HepG2 (cell line): ENCODE measurements around the gene TMC2. TPM values are rescaled to one million over a fixed set of nuclear protein-coding genes. Genes with fewer than 3 reads are reported as not detected.

Source experiments
- ATAC-seq: fragments of 200-7000 bp; cut with Tn5 transposase; 3 replicates; pipeline ENCODE4 v1.9.1; 2020; ENCODE audit warnings: mild to moderate bottlenecking, moderate library complexity
- BruUV-seq: library from RNA; stranded (reverse); fragments of 400-500 nt; replicated peaks from 2 replicates; lab custom pipeline; 2021; lab: Mats Ljungman, UMichigan
- CTCF ChIA-PET: fragments of 300-600 bp; formaldehyde crosslinking; extraction: SDS; loops from one replicate; lab custom pipeline; 2021; ENCODE audit warnings: low total read pairs, inconsistent platforms, low intra/inter-chr PET ratio; lab: Yijun Ruan, JAX
- POLR2A ChIA-PET: fragments of 350-600 bp; sonication (Branson Sonifier 250); formaldehyde crosslinking; loops from one replicate; lab custom pipeline; 2020; ENCODE audit warnings: antibody characterized with exemption, inconsistent platforms; lab: Yijun Ruan, JAX
- DNase-seq: peaks from one replicate; pipeline ENCODE4 v3.0.0-alpha.2; 2015; ENCODE audit warnings: low spot score
- FAIRE-seq: peaks from 3 replicates; lab custom pipeline; 2011; peaks lifted over from hg19 to GRCh38; lab: Jason Lieb, UNC
- H2AFZ ChIP-seq: one replicate; pipeline ENCODE4 v1.6.1; 2011; ENCODE audit warnings: low read length, inconsistent platforms
- H3K27ac ChIP-seq: fragments of 300-600 bp; 3 replicates; pipeline ENCODE4 v1.8.0; 2011; ENCODE audit warnings: mixed run types, mild to moderate bottlenecking, mixed read lengths, low read length, inconsistent platforms; ENCODE audit not compliant: insufficient read depth; ENCODE audit errors: extremely low read length
- H3K27me3 ChIP-seq, 2 experiments: fragments of 200-600 bp in 1 of 2; 2 replicates in 1 of 2; 3 replicates in 1 of 2; pipeline versions ENCODE4 v1.6.0 to v1.8.0; 2011; ENCODE audit warnings: low read length in 2 of 2, mild to moderate bottlenecking in 2 of 2, moderate library complexity in 2 of 2, inconsistent platforms in 1 of 2; ENCODE audit not compliant: insufficient read depth in 2 of 2, control insufficient read depth in 1 of 2
- H3K36me3 ChIP-seq, 2 experiments: fragments of 200-600 bp in 1 of 2; replicated peaks in 1 of 2; 2 replicates in 1 of 2; 3 replicates in 1 of 2; pipeline versions ENCODE4 v1.5.1 to v1.8.0; 2011; ENCODE audit warnings: low read length in 2 of 2, inconsistent platforms in 1 of 2; ENCODE audit not compliant: insufficient read depth in 2 of 2, control insufficient read depth in 1 of 2
- H3K4me1 ChIP-seq: 2 replicates; pipeline ENCODE4 v1.5.1; 2012; ENCODE audit warnings: low read length, inconsistent platforms; ENCODE audit not compliant: insufficient read depth
- H3K4me2 ChIP-seq: 2 replicates; pipeline ENCODE4 v1.6.0; 2011; ENCODE audit warnings: low read depth, low read length, inconsistent platforms
- H3K4me3 ChIP-seq, 3 experiments: fragments of 200-600 bp in 1 of 3; sonication (generic), shearing (Covaris generic) in 1 of 3; replicated peaks in 1 of 3; 2 replicates each; pipeline ENCODE4 v1.5.1; 2011 to 2016; ENCODE audit warnings: low read length in 3 of 3, inconsistent platforms in 2 of 3, low read depth in 2 of 3, mild to moderate bottlenecking in 2 of 3, control low read depth in 1 of 3, mixed read lengths in 1 of 3; ENCODE audit not compliant: insufficient read depth in 1 of 3
- H3K79me2 ChIP-seq: one replicate; pipeline ENCODE4 v1.6.1; 2011; ENCODE audit warnings: low read length, inconsistent platforms; ENCODE audit not compliant: insufficient read depth
- H3K9ac ChIP-seq: 2 replicates; pipeline ENCODE4 v1.6.0; 2011; ENCODE audit warnings: mild to moderate bottlenecking, low read depth, low read length, inconsistent platforms; ENCODE audit not compliant: insufficient read depth
- H3K9me3 ChIP-seq: 2 replicates; pipeline ENCODE4 v1.5.1; 2012; ENCODE audit warnings: mild to moderate bottlenecking, low read length
- H4K20me1 ChIP-seq: 2 replicates; pipeline ENCODE4 v1.6.0; 2011; ENCODE audit warnings: inconsistent platforms, mild to moderate bottlenecking, low read length, moderate library complexity; ENCODE audit not compliant: insufficient read depth
- BHLHE40 ChIP-seq: IDR thresholded peaks from 2 replicates; pipeline ENCODE4 v1.6.1; 2011; ENCODE audit warnings: low read length, improper control_type of control experiment
- PCBP1 ChIP-seq: fragments of 200-400 bp; formaldehyde crosslinking; IDR thresholded peaks from 2 replicates; pipeline ENCODE4 v1.6.1; 2017; ENCODE audit warnings: mild to moderate bottlenecking, low read depth, low read length, borderline replicate concordance
- XRCC5 ChIP-seq: fragments of 200-400 bp; formaldehyde crosslinking; optimal IDR thresholded peaks from 2 replicates; pipeline ENCODE3; 2017; ENCODE audit warnings: mild to moderate bottlenecking, low read length
- ZGPAT ChIP-seq: IDR thresholded peaks from 2 replicates; pipeline ENCODE4 v1.6.1; 2016; ENCODE audit warnings: mild to moderate bottlenecking
- ZNF431 ChIP-seq: sonication (generic); formaldehyde crosslinking; IDR thresholded peaks from 2 replicates; pipeline ENCODE4 v1.9.0; 2022; ENCODE audit warnings: missing genetic modification reagents, low read depth, mild to moderate bottlenecking, borderline replicate concordance
- ZNF792 ChIP-seq: IDR thresholded peaks from 2 replicates; pipeline ENCODE4 v1.6.1; 2016
- ZNF816 ChIP-seq: sonication (generic); formaldehyde crosslinking; IDR thresholded peaks from 2 replicates; pipeline ENCODE4 v1.8.0; 2022; ENCODE audit warnings: missing genetic modification reagents, mild to moderate bottlenecking, borderline replicate concordance
- WGBS: methylation state at CpG from one replicate; pipeline ENCODE4 v1.1.6; 2017; ENCODE audit warnings: low lambda C conversion rate; 5-methylcytosine and 5-hydroxymethylcytosine counted together
- in situ Hi-C: cut with HindIII; loops from 2 replicates; pipeline ENCODE4 v1.10.0; 2017; ENCODE audit warnings: low pct_unique_long_range_greater_than_20kb; ENCODE audit not compliant: extremely low pct_ligation_motif_present
- intact Hi-C: fragments of 100-400 bp; cut with micrococcal nuclease; formaldehyde crosslinking; loops from one replicate; pipeline ENCODE4 v1.10.0; 2022; ENCODE audit not compliant: unreplicated experiment
- polyA plus RNA-seq, 8 experiments: library from polyadenylated mRNA; depleted of rRNA in 3 of 8; stranded (reverse) in 7 of 8; unstranded in 1 of 8; fragments of >200 nt; fragmentation: Illumina TruSeq in 4 of 8; extraction: Trizol in 4 of 8; gene quantifications; 2 replicates each; pipeline versions ENCODE4 v1.2.1 to v1.2.3, GENCODE V29; 2011 to 2016; ENCODE audit warnings: low read depth in 4 of 8, missing spikeins in 1 of 8, mixed read lengths in 1 of 8; ENCODE audit not compliant: insufficient read depth in 1 of 8
- total RNA-seq, 5 experiments: library from RNA; depleted of rRNA; stranded (reverse); fragments of >200 nt; fragmentation: Illumina TruSeq; extraction: Trizol; gene quantifications; 2 replicates each; pipeline ENCODE4 v1.2.3, GENCODE V29; 2016; ENCODE audit warnings: low read depth in 1 of 5
- TF ChIP-seq, protein P1 (sequence below): sonication (generic); formaldehyde crosslinking; IDR thresholded peaks from 2 replicates; pipeline ENCODE4 v1.8.0; 2022; ENCODE audit warnings: mild to moderate bottlenecking, missing genetic modification reagents
- TF ChIP-seq, protein P2 (sequence below): sonication (generic); formaldehyde crosslinking; IDR thresholded peaks from 2 replicates; pipeline ENCODE4 v1.4.0; 2020; ENCODE audit warnings: mild to moderate bottlenecking, missing genetic modification reagents, borderline replicate concordance
- TF ChIP-seq, protein P3 (sequence below): sonication (generic); IDR thresholded peaks from 2 replicates; pipeline ENCODE4 v1.6.1; 2016; ENCODE audit warnings: low read depth, borderline replicate concordance
- TF ChIP-seq, protein P4 (sequence below): sonication (generic); formaldehyde crosslinking; IDR thresholded peaks from 2 replicates; pipeline ENCODE4 v1.4.0; 2020; ENCODE audit warnings: missing genetic modification reagents

The TMC2 gene
- total and polyA plus RNA-seq, 2 of the 13 experiments (the other 11 are each of a cell fraction or from before 2014, with no cell fraction given), result not detected

- intact Hi-C loops (no loop called here), in situ Hi-C loops (no loop called here)
- no peak overlapping the region for H2AFZ ChIP-seq
- H3K4me2 ChIP-seq, result no peak overlapping the region
- POLR2A ChIA-PET, result interaction anchor here (1.5 kb wide), 1 partner anchor 48 kb away, joined by 3 read pairs; the partner anchor contains the start of gene NOP56
- H4K20me1 ChIP-seq, result no peaks in the 10 kb centered on the region
- no peak for DNase-seq
- CTCF ChIA-PET, result no interaction called here
- H3K27me3 ChIP-seq, result no peaks in the 10 kb centered on the region; a peak in 1 of 5 replicates
- 29% methylated on average over 5 of the region's 7 CpGs for WGBS
- H3K27ac ChIP-seq, result no peak overlapping the region
- no peaks in the 10 kb centered on the region for H3K36me3 ChIP-seq
- no peak overlapping the region for H3K4me3 ChIP-seq
- no peak for ATAC-seq
- no peak overlapping the region for H3K9ac ChIP-seq
- BruUV-seq, result no TSS peak
- no peak for FAIRE-seq
- no peaks in the 10 kb centered on the region for H3K4me1 ChIP-seq
- no peaks in the 10 kb centered on the region for H3K79me2 ChIP-seq
- H3K9me3 ChIP-seq, result peaks cover 25% of the 10 kb centered on the region
- TF ChIP-seq ZNF816 (CRISPR knock-in tag), result no peak
- TF ChIP-seq ZGPAT (CRISPR knock-in tag), result no peak
- TF ChIP-seq XRCC5, result no peak
- no peak for TF ChIP-seq ZNF431 (CRISPR knock-in tag)
- TF ChIP-seq ZNF792 (CRISPR knock-in tag), result no peak
- no peak for TF ChIP-seq BHLHE40
- TF ChIP-seq, protein P1, sequence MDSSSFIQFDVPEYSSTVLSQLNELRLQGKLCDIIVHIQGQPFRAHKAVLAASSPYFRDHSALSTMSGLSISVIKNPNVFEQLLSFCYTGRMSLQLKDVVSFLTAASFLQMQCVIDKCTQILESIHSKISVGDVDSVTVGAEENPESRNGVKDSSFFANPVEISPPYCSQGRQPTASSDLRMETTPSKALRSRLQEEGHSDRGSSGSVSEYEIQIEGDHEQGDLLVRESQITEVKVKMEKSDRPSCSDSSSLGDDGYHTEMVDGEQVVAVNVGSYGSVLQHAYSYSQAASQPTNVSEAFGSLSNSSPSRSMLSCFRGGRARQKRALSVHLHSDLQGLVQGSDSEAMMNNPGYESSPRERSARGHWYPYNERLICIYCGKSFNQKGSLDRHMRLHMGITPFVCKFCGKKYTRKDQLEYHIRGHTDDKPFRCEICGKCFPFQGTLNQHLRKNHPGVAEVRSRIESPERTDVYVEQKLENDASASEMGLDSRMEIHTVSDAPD (CRISPR knock-in tag), result no peak
- TF ChIP-seq, protein P2, sequence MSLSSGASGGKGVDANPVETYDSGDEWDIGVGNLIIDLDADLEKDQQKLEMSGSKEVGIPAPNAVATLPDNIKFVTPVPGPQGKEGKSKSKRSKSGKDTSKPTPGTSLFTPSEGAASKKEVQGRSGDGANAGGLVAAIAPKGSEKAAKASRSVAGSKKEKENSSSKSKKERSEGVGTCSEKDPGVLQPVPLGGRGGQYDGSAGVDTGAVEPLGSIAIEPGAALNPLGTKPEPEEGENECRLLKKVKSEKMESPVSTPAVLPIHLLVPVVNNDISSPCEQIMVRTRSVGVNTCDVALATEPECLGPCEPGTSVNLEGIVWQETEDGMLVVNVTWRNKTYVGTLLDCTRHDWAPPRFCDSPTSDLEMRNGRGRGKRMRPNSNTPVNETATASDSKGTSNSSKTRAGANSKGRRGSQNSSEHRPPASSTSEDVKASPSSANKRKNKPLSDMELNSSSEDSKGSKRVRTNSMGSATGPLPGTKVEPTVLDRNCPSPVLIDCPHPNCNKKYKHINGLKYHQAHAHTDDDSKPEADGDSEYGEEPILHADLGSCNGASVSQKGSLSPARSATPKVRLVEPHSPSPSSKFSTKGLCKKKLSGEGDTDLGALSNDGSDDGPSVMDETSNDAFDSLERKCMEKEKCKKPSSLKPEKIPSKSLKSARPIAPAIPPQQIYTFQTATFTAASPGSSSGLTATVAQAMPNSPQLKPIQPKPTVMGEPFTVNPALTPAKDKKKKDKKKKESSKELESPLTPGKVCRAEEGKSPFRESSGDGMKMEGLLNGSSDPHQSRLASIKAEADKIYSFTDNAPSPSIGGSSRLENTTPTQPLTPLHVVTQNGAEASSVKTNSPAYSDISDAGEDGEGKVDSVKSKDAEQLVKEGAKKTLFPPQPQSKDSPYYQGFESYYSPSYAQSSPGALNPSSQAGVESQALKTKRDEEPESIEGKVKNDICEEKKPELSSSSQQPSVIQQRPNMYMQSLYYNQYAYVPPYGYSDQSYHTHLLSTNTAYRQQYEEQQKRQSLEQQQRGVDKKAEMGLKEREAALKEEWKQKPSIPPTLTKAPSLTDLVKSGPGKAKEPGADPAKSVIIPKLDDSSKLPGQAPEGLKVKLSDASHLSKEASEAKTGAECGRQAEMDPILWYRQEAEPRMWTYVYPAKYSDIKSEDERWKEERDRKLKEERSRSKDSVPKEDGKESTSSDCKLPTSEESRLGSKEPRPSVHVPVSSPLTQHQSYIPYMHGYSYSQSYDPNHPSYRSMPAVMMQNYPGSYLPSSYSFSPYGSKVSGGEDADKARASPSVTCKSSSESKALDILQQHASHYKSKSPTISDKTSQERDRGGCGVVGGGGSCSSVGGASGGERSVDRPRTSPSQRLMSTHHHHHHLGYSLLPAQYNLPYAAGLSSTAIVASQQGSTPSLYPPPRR, result no peak
- TF ChIP-seq, protein P3, sequence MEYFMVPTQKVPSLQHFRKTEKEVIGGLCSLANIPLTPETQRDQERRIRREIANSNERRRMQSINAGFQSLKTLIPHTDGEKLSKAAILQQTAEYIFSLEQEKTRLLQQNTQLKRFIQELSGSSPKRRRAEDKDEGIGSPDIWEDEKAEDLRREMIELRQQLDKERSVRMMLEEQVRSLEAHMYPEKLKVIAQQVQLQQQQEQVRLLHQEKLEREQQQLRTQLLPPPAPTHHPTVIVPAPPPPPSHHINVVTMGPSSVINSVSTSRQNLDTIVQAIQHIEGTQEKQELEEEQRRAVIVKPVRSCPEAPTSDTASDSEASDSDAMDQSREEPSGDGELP, result no peak
- no peak for TF ChIP-seq PCBP1
- TF ChIP-seq, protein P4, sequence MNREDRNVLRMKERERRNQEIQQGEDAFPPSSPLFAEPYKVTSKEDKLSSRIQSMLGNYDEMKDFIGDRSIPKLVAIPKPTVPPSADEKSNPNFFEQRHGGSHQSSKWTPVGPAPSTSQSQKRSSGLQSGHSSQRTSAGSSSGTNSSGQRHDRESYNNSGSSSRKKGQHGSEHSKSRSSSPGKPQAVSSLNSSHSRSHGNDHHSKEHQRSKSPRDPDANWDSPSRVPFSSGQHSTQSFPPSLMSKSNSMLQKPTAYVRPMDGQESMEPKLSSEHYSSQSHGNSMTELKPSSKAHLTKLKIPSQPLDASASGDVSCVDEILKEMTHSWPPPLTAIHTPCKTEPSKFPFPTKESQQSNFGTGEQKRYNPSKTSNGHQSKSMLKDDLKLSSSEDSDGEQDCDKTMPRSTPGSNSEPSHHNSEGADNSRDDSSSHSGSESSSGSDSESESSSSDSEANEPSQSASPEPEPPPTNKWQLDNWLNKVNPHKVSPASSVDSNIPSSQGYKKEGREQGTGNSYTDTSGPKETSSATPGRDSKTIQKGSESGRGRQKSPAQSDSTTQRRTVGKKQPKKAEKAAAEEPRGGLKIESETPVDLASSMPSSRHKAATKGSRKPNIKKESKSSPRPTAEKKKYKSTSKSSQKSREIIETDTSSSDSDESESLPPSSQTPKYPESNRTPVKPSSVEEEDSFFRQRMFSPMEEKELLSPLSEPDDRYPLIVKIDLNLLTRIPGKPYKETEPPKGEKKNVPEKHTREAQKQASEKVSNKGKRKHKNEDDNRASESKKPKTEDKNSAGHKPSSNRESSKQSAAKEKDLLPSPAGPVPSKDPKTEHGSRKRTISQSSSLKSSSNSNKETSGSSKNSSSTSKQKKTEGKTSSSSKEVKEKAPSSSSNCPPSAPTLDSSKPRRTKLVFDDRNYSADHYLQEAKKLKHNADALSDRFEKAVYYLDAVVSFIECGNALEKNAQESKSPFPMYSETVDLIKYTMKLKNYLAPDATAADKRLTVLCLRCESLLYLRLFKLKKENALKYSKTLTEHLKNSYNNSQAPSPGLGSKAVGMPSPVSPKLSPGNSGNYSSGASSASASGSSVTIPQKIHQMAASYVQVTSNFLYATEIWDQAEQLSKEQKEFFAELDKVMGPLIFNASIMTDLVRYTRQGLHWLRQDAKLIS, result no peak
Measured at GRCh38 chr20:2603816-2604505, 67.6 kb downstream of the TMC2 start.
